HG03521 (cell line): Measurements from ENCODE around the gene POT1.

ENCODE experiments used
- ATAC-seq: cut with Tn5 transposase; IDR thresholded peaks from one replicate; pipeline ENCODE4 v1.9.1; 2021; ENCODE audit warnings: mild to moderate bottlenecking, moderate library complexity; ENCODE audit not compliant: unreplicated experiment

The POT1 gene

DNA sequence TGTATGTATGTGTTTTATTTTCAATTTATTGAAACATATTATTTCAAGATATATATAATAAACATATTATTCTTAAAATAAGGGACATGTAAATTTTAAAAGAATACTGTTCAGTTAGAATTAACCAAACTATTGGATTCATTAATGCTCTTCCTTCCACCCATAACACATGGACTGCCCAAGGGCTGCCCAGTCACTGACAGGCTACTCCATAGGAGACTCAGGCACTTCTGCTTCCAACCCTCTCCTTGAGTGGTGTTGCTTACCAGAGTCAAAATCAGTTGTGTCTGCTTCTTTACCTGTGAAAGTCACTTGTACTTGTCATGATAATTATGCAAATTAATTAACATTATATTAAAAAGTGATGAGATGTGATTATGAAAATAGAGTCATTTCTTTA is 154.2 kb downstream of the POT1 start:
- no peak for ATAC-seq

DNA sequence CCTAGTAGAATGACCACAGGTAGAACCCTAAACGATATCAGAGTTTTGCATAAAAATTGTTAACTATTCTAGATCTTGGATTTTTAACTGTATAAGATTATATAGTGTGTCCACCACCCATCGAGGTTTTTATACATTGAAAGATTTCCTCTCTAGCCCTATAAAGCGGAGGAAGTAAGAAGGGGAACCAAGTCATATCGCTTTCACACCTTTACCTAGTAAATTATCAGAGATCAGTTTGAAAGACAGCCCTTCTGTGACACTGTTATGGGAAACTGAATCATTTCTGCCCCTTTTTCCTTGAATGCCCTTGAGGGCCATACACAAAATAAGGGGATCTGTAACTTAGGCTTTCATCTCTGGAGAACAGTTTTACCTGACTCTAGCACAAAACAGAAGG is 155.7 kb downstream of the POT1 start:
- ATAC-seq = no peak

DNA sequence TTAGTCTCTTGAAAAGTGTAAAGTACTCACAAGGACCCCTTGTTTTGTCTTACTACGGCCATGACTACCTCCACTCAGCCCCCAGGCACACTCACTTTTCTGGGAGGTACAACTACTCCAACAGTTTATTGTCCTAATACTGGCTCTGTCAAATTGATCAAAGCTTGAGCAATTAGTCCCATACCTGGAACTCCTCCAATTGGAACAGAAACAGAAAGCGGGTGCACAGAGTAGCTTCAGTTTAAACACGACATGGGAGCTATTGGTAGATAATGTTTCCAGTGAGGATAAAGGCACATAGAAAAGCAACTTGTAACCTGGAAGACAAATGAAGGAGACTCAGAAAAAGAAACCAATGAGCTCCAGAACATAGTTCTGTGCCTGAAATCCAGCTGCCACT is 156.3 kb downstream of the POT1 start:
- ATAC-seq = no peak
